ENCODE data around the gene SCLT1. TPM values are rescaled to one million over a fixed set of nuclear protein-coding genes. Genes with fewer than 3 reads are reported as not detected.

Gene SCLT1
- total RNA-seq, 1 experiment from 2014 or later: 11.3 TPM

GRCh38 chr4:128837198-128837597 lies 256.1 kb downstream of the SCLT1 start:
- Histone ChIP-seq H3K4ac (ENCODE audit: low read depth, low read length) (no peak overlapping the region), H2BK12ac (ENCODE audit: insufficient read length, low read depth, low read length) (no peak overlapping the region), H3K23ac (ENCODE audit: insufficient read length, low read depth, low read length) (no peak overlapping the region), H2AK5ac (ENCODE audit: insufficient read length, low read length) (no peak overlapping the region), H3K23me2 (ENCODE audit: insufficient read length, low read depth, low read length, poor library complexity, severe bottlenecking) (no peaks in the 10 kb centered on the region), H3K18ac (ENCODE audit: insufficient read length, low read depth, low read length) (no peak overlapping the region), H3K27ac (ENCODE audit: insufficient read length, low read depth, low read length) (peak overlapping the region; percentile 22), H3T11ph (ENCODE audit: low read length) (no peak overlapping the region), H2BK5ac (ENCODE audit: insufficient read length, low read length) (no peak overlapping the region), H4K91ac (ENCODE audit: insufficient read length, low read depth, low read length) (no peak overlapping the region), H3K4me1 (ENCODE audit: insufficient read depth, low read length) (peaks cover 14% of the 10 kb centered on the region), H3K14ac (ENCODE audit: insufficient read depth, low read length) (no peak overlapping the region), H4K5ac (ENCODE audit: insufficient read length, low read depth, low read length) (no peak overlapping the region), H3K79me2 (ENCODE audit: insufficient read depth, low read length) (peaks cover 90% of the 10 kb centered on the region), H2BK20ac (ENCODE audit: low read depth, low read length, poor library complexity, severe bottlenecking) (no peak overlapping the region), H3K9ac (ENCODE audit: extremely low read depth, insufficient read length, low read length) (no peak overlapping the region), H2AFZ (ENCODE audit: low read length) (no peak overlapping the region), H3K79me1 (ENCODE audit: insufficient read depth, low read depth, low read length, poor library complexity, severe bottlenecking) (no peaks in the 10 kb centered on the region), H2BK15ac (ENCODE audit: low read depth, low read length) (no peak overlapping the region), H3K9me3 (ENCODE audit: control insufficient read depth, low read depth, low read length) (no peaks in the 10 kb centered on the region), H3K27me3 (ENCODE audit: insufficient read depth, low read length) (no peaks in the 10 kb centered on the region), H4K8ac (replicated peaks; ENCODE audit: insufficient read length, low read depth, low read length) (no peak overlapping the region), H3K56ac (ENCODE audit: insufficient read length, low read depth, low read length) (no peak overlapping the region), H4K20me1 (ENCODE audit: control insufficient read depth, insufficient read depth, insufficient read length) (no peaks in the 10 kb centered on the region), H2BK120ac (ENCODE audit: low read depth, low read length, poor library complexity, severe bottlenecking) (no peak overlapping the region), H3K4me2 (ENCODE audit: insufficient read depth, insufficient read length, low read length) (no peak overlapping the region)
- Mint-ChIP-seq H3K27me3 (ENCODE audit: low read depth) (no peaks in the 10 kb centered on the region; the same call in 1 of the 2 replicates), H3K4me1 (peaks cover 70 to 77% of the 10 kb centered on the region in 2 experiments), H3K27ac (peak overlapping the region in 1 of 3 experiments; percentile 39; a peak in 2 of 7 replicates), H3K36me3 (ENCODE audit: insufficient read depth in 1 of 3, low read depth in 3 of 3) (peaks cover 42 to 86% (median 84%) of the 10 kb centered on the region in 3 experiments), H3K4me3 (no peak overlapping the region), H3K9me3 (no peaks in the 10 kb centered on the region)
- no peak for TF ChIP-seq CTCF (conservative IDR thresholded peaks at IDR 0.05)
- no peak for DNase-seq
- WGBS (ENCODE audit: extremely low coverage, insufficient read length, low lambda C conversion rate): no CpG with 5 or more reads among the region's 2 CpGs
